GM18951 (cell line): ENCODE results near the gene BAHCC1.

ENCODE experiments used
- POLR2A ChIP-seq: IDR thresholded peaks from 4 replicates; pipeline ENCODE4 v1.6.1; 2011; ENCODE audit warnings: mild to moderate bottlenecking; ENCODE audit not compliant: insufficient read length, insufficient read depth; ENCODE audit errors: extremely low read depth
- in situ Hi-C: fragments of 300-500 bp; cut with MboI; formaldehyde crosslinking; loops from one replicate; pipeline ENCODE4 v1.12.0; 2022; ENCODE audit warnings: low sequenced_read_pairs, mixed read lengths, inconsistent platforms; ENCODE audit not compliant: unreplicated experiment

BAHCC1 gene

GRCh38 chr17:81440051-81440471 lies 44.8 kb downstream of the BAHCC1 start:
- in situ Hi-C loops, result no loop called here
- TF ChIP-seq POLR2A, result no peak

GRCh38 chr17:81440511-81441244 lies 45.4 kb downstream of the BAHCC1 start:
- no peak for TF ChIP-seq POLR2A

GRCh38 chr17:81442791-81443190 lies 47.5 kb downstream of the BAHCC1 start:
- in situ Hi-C loops, result no loop called here
- TF ChIP-seq POLR2A, result no peak

More at GRCh38 chr17:81440511-81441244, 45.4 kb downstream of the BAHCC1 start:
- in situ Hi-C loops, result no loop called here

- in situ Hi-C loops, result no loop called here
- no peak for TF ChIP-seq POLR2A
Measured at GRCh38 chr17:81443269-81443668, 48.0 kb downstream of the BAHCC1 start.

- TF ChIP-seq POLR2A, result no peak
- in situ Hi-C loops, result no loop called here
Measured at GRCh38 chr17:81444610-81445339, 49.5 kb downstream of the BAHCC1 start.

GRCh38 chr17:81445642-81446503 lies 50.6 kb downstream of the BAHCC1 start:
- in situ Hi-C loops, result no loop called here

GRCh38 chr17:81447331-81447933 lies 52.2 kb downstream of the BAHCC1 start:
- no peak for TF ChIP-seq POLR2A
- in situ Hi-C loops, result no loop called here

More at GRCh38 chr17:81445642-81446503, 50.6 kb downstream of the BAHCC1 start:
- no peak for TF ChIP-seq POLR2A

GRCh38 chr17:81448442-81448841 lies 53.2 kb downstream of the BAHCC1 start:
- TF ChIP-seq POLR2A, result no peak
- in situ Hi-C loops, result no loop called here

GRCh38 chr17:81448950-81449349 lies 53.7 kb downstream of the BAHCC1 start:
- no peak for TF ChIP-seq POLR2A
- in situ Hi-C loops, result no loop called here

- in situ Hi-C loops, result no loop called here
- no peak for TF ChIP-seq POLR2A
Measured at GRCh38 chr17:81449351-81449750, 54.1 kb downstream of the BAHCC1 start.

GRCh38 chr17:81451823-81452222 lies 56.6 kb downstream of the BAHCC1 start:
- TF ChIP-seq POLR2A, result no peak
- in situ Hi-C loops, result no loop called here

GRCh38 chr17:81452551-81452950 lies 57.3 kb downstream of the BAHCC1 start:
- TF ChIP-seq POLR2A, result no peak
- in situ Hi-C loops, result no loop called here

GRCh38 chr17:81453076-81453475 lies 57.8 kb downstream of the BAHCC1 start:
- in situ Hi-C loops, result no loop called here
- no peak for TF ChIP-seq POLR2A
